K562 (cell line): ENCODE measurements around the gene HSP90AA1. TPM values are rescaled to one million over a fixed set of nuclear protein-coding genes. Genes with fewer than 3 reads are reported as not detected.
"Not testable (repeated sequence)": the region's sequence is repeated elsewhere in the genome, so short reads cannot be mapped to it uniquely, and the experiment has no call there.

Experiments
- ATAC-seq: fragments of 200-7000 bp; cut with Tn5 transposase; 3 replicates; pipeline ENCODE4 v1.9.1; 2020; ENCODE audit warnings: moderate library complexity
- BruUV-seq: library from RNA; stranded (reverse); fragments of 400-500 nt; replicated peaks from 2 replicates; lab custom pipeline; 2021; lab: Mats Ljungman, UMichigan
- CTCF ChIA-PET: fragments of 300-600 bp; formaldehyde crosslinking; extraction: SDS; loops from one replicate; lab custom pipeline; 2021; ENCODE audit warnings: low intra/inter-chr PET ratio; lab: Yijun Ruan, JAX
- POLR2A ChIA-PET: fragments of 300-600, 350-650 bp; sonication (Branson Sonifier 250); formaldehyde crosslinking; extraction: SDS; loops from one replicate; lab custom pipeline; 2021; ENCODE audit warnings: antibody characterized with exemption, inconsistent platforms; lab: Yijun Ruan, JAX
- DNase-seq, 4 experiments: peaks; one replicate each; pipeline versions ENCODE4 v3.0.0 to v3.0.0-alpha.2; 2011 to 2018; ENCODE audit warnings: low spot score in 3 of 4, mixed read lengths in 3 of 4; ENCODE audit errors: extremely low read depth in 1 of 4
- FAIRE-seq: peaks from 2 replicates; lab custom pipeline; 2011; peaks lifted over from hg19 to GRCh38; lab: Jason Lieb, UNC
- H2AFZ ChIP-seq: 2 replicates; pipeline ENCODE4 v1.6.0; 2011; ENCODE audit warnings: low read depth, low read length, control low read depth, inconsistent platforms
- H3K27ac ChIP-seq: fragments of 200-600 bp; 3 replicates; pipeline ENCODE4 v1.8.0; 2011; ENCODE audit warnings: low read depth, mild to moderate bottlenecking, control low read depth, inconsistent platforms, low read length, moderate library complexity, mixed read lengths; ENCODE audit errors: extremely low read depth
- H3K27me3 ChIP-seq, 2 experiments: fragments of 300-600 bp in 1 of 2; 2 replicates in 1 of 2; 3 replicates in 1 of 2; pipeline versions ENCODE4 v1.6.0 to v1.8.0; 2011; ENCODE audit warnings: inconsistent platforms in 2 of 2, low read length in 2 of 2, mild to moderate bottlenecking in 1 of 2, mixed read lengths in 1 of 2, moderate library complexity in 1 of 2; ENCODE audit not compliant: control insufficient read depth in 2 of 2, insufficient read depth in 2 of 2
- H3K36me3 ChIP-seq: fragments of 300-600 bp; 3 replicates; pipeline ENCODE4 v1.8.0; 2011; ENCODE audit warnings: mild to moderate bottlenecking, low read length, inconsistent platforms; ENCODE audit not compliant: control insufficient read depth, insufficient read depth
- H3K4me1 ChIP-seq, 2 experiments: fragments of 200-600 bp in 1 of 2; replicated peaks in 1 of 2; 2 replicates in 1 of 2; 3 replicates in 1 of 2; pipeline versions ENCODE4 v1.5.1 to v1.8.0; 2011; ENCODE audit warnings: inconsistent platforms in 2 of 2, low read length in 2 of 2, mild to moderate bottlenecking in 1 of 2, mixed read lengths in 1 of 2, moderate library complexity in 1 of 2; ENCODE audit not compliant: control insufficient read depth in 2 of 2, insufficient read depth in 2 of 2
- H3K4me2 ChIP-seq: 2 replicates; pipeline ENCODE4 v1.6.1; 2011; ENCODE audit warnings: low read length, control low read depth, inconsistent platforms, mixed read lengths; ENCODE audit not compliant: insufficient read depth
- H3K4me3 ChIP-seq: fragments of 200-600 bp; sonication (generic), shearing (Covaris generic); 2 replicates; pipeline ENCODE4 v1.5.1; 2016; ENCODE audit warnings: control low read depth, inconsistent platforms
- H3K79me2 ChIP-seq: fragments of 200-600 bp; 3 replicates; pipeline ENCODE4 v1.8.0; 2011; ENCODE audit warnings: low read length, inconsistent platforms; ENCODE audit not compliant: control insufficient read depth, insufficient read depth
- H3K9ac ChIP-seq, 2 experiments: 2 replicates each; pipeline versions ENCODE4 v1.6.0 to v1.6.1; 2011; ENCODE audit warnings: low read depth in 2 of 2, low read length in 2 of 2, control low read depth in 1 of 2, inconsistent platforms in 1 of 2, mild to moderate bottlenecking in 1 of 2, mixed read lengths in 1 of 2; ENCODE audit not compliant: insufficient read depth in 1 of 2
- H3K9me1 ChIP-seq: one replicate; pipeline ENCODE4 v1.6.0; 2011; ENCODE audit warnings: inconsistent platforms, mild to moderate bottlenecking, low read length, moderate library complexity; ENCODE audit not compliant: control insufficient read depth, insufficient read depth
- H3K9me3 ChIP-seq: replicated peaks from 2 replicates; pipeline ENCODE4 v1.5.1; 2011; ENCODE audit warnings: low read depth, low read length, inconsistent platforms; ENCODE audit not compliant: control insufficient read depth, insufficient read depth
- H4K20me1 ChIP-seq: replicated peaks from 2 replicates; pipeline ENCODE4 v1.6.1; 2011; ENCODE audit warnings: low read length, inconsistent platforms, mixed read lengths; ENCODE audit not compliant: control insufficient read depth, insufficient read depth
- DDX20 ChIP-seq: fragments of 450-650 bp; IDR thresholded peaks from 2 replicates; pipeline ENCODE4 v1.6.1; 2016; ENCODE audit warnings: missing genetic modification characterization, low read depth, mild to moderate bottlenecking, missing compliant biosample characterization, moderate library complexity
- L3MBTL2 ChIP-seq: fragments of 450-650 bp; IDR thresholded peaks from 2 replicates; pipeline ENCODE4 v1.6.1; 2016; ENCODE audit warnings: mild to moderate bottlenecking, moderate library complexity
- MCM2 ChIP-seq: fragments of 450-650 bp; IDR thresholded peaks from 2 replicates; pipeline ENCODE4 v1.6.1; 2017; ENCODE audit warnings: low read depth, mild to moderate bottlenecking
- NR4A1 ChIP-seq, 2 experiments: fragments of 250-450 bp in 1 of 2; fragments of 450-650 bp in 1 of 2; sonication (Bioruptor Pico) in 1 of 2; IDR thresholded peaks; 2 replicates each; pipeline versions ENCODE4 v1.4.0 to v1.6.1; 2016 to 2020; ENCODE audit warnings: mild to moderate bottlenecking in 2 of 2, missing compliant biosample characterization in 1 of 2, missing genetic modification characterization in 1 of 2, moderate library complexity in 1 of 2
- RBFOX2 ChIP-seq: fragments of 200-400 bp; formaldehyde crosslinking; IDR thresholded peaks from 2 replicates; pipeline ENCODE4 v1.6.1; 2017; ENCODE audit warnings: low read depth, mild to moderate bottlenecking, low read length, moderate library complexity
- ZNF143 ChIP-seq: sonication (generic); formaldehyde crosslinking; IDR thresholded peaks from 2 replicates; pipeline ENCODE4 v1.9.0; 2022; ENCODE audit warnings: mild to moderate bottlenecking, missing genetic modification reagents
- WGBS: fragments of 100-300 bp; shearing (Covaris generic); methylation state at CpG from one replicate; pipeline ENCODE4 v1.1.6; 2016; ENCODE audit warnings: low coverage, mixed read lengths; ENCODE audit not compliant: insufficient coverage; ENCODE audit errors: missing lambda C conversion rate; 5-methylcytosine and 5-hydroxymethylcytosine counted together
- in situ Hi-C: fragments of 300-500 bp; cut with MboI; formaldehyde crosslinking; loops from 4 replicates; pipeline ENCODE4 v1.15.0; 2018; ENCODE audit warnings: inconsistent platforms, mixed read lengths
- intact Hi-C: fragments of 100-400 bp; cut with micrococcal nuclease; formaldehyde crosslinking; loops from 2 replicates; pipeline ENCODE4 v1.14.2; 2022
- polyA plus RNA-seq, 8 experiments: library from polyadenylated mRNA; depleted of rRNA in 4 of 8; stranded (reverse) in 5 of 8; unstranded in 3 of 8; fragments of >200 nt; fragmentation: Nextera tagmentation in 2 of 8; fragmentation: Illumina TruSeq in 1 of 8; extraction: Ambion mirVana in 2 of 8; extraction: Trizol in 1 of 8; gene quantifications; 2 replicates each; pipeline versions ENCODE4 v1.2.1 to v1.2.3, GENCODE V29; 2011 to 2014; ENCODE audit warnings: inconsistent platforms in 1 of 8, missing spikeins in 1 of 8
- total RNA-seq, 7 experiments: library from RNA; depleted of rRNA in 6 of 7; stranded (reverse); fragments of >200 nt in 6 of 7; fragmentation: Illumina TruSeq in 2 of 7; extraction: Trizol in 2 of 7; gene quantifications; 2 replicates each; pipeline versions ENCODE4 v1.2.1 to v1.2.3, GENCODE V29; 2011 to 2021; ENCODE audit warnings: low replicate concordance in 1 of 7
- TF ChIP-seq, protein P1 (sequence below): fragments of 200-800 bp; sonication (Bioruptor generic); IDR thresholded peaks from 2 replicates; pipeline ENCODE4 v1.6.1; 2017; ENCODE audit warnings: missing genetic modification characterization, missing compliant biosample characterization
- TF ChIP-seq, protein P2 (sequence below), 2 experiments: IDR thresholded peaks; 2 replicates each; pipeline ENCODE4 v1.6.1; 2012; ENCODE audit warnings: improper control_type of control experiment in 2 of 2, low read depth in 2 of 2, low read length in 2 of 2, borderline replicate concordance in 1 of 2

Gene HSP90AA1
- total and polyA plus RNA-seq, 9 of the 15 experiments (the other 6 are each of a cell fraction or from before 2014, with no cell fraction given): 377 to 1,731 (median 879) TPM

DNA sequence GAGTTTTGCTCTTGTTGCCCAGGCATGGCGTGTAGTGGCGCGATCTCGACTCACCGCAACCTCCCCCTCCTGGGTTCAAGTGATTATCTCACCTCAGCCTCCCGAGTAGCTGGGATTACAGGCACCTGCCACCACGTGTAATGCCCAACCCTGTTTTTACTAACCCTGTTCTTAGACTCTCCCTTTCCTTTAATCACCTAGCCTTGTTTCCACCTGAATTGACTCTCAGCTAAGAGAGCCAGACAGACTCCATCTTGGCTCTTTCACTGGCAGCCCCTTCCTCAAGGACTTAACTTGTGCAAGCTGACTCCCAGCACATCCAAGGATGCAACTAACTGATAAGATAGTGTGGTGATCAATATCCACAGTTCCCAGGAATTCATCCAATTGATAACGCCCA is 22.3 kb downstream of the HSP90AA1 start (continued):
- TF ChIP-seq NR4A1 (CRISPR knock-in tag; IDR thresholded peaks at IDR 0.05): not testable (repeated sequence)
- TF ChIP-seq NR4A1 (tag; IDR thresholded peaks at IDR 0.05) (0 out of 2 replicates have a peak, but pooled peaks have one; percentile 59), DDX20 (tag) (peak; percentile 41; the same call in 1 of the 2 replicates)

DNA sequence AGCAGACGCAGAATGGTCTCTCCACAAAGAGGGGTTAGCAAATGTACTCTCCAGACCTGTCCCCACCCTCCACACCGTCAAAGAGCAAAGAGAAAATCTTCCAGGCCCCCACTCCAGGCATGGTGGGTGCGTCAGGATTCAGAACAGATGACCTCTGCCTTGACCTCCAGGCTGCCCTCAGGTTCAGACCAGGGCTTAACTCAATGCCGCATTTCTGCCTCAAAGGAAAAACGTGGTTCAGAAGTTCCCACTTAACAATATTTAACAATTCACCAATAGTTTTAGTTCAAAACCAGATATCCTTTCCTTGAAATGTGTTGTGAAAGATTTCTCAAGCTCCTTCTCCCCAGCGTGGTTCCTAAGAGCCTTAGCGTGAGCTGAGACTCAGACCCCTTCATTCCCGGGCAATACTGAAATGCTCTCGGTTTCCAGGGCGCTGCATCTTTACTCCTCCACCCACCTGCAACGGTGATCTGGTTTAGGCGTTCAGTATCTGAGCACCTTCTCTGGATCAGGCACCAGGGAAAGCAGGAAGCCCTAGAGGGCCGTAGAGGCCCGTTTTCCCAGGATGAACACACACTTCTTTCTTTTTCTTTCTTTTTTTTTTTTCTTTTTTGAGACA is 22.9 kb downstream of the HSP90AA1 start:
- Histone ChIP-seq H2AFZ (peak overlapping the region; percentile 88), H3K9me1 (no peaks in the 10 kb centered on the region), H3K27me3 (no peaks in the 10 kb centered on the region), H3K27ac (peak overlapping the region; percentile 45), H4K20me1 (no peaks in the 10 kb centered on the region), H3K4me2 (peak overlapping the region; percentile 43), H3K36me3 (no peaks in the 10 kb centered on the region), H3K9ac (peak overlapping the region; percentile 32 to 80; a peak in 3 of 4 replicates), H3K4me3 (no peak overlapping the region), H3K4me1 (peaks cover 6 to 12% of the 10 kb centered on the region in 2 experiments; a peak in 3 of 5 replicates), H3K79me2 (no peaks in the 10 kb centered on the region), H3K9me3 (no peaks in the 10 kb centered on the region)
- ATAC-seq: peak; percentile 38
- FAIRE-seq: no peak
- DNase-seq: no peak
- in situ Hi-C loops (loop anchor here (10.0 kb wide), 1 partner anchor 251 kb away; the partner anchor contains the start of gene ZNF839), intact Hi-C loops (loop anchor here (1.0 to 2.0 kb wide), 2 partner anchors 25 to 32 kb away; no protein-coding TSS in a partner anchor)
- WGBS: 26% methylated on average over 11 of the region's 14 CpGs
- BruUV-seq: no TSS peak
- POLR2A ChIA-PET: interaction anchor here (0.6 to 3.3 kb wide), 5 partner anchors 9 to 21 kb away, joined by 3 to 17 read pairs (median 4); partner anchors contain the start of gene HSP90AA1
- TF ChIP-seq RBFOX2 (0 out of 2 replicates have a peak, but pooled peaks have one; percentile 8), L3MBTL2 (peak; percentile 47; the same call in 1 of the 2 replicates), MCM2 (no peak), ZNF143 (CRISPR knock-in tag) (no peak)
- TF ChIP-seq, protein P1, sequence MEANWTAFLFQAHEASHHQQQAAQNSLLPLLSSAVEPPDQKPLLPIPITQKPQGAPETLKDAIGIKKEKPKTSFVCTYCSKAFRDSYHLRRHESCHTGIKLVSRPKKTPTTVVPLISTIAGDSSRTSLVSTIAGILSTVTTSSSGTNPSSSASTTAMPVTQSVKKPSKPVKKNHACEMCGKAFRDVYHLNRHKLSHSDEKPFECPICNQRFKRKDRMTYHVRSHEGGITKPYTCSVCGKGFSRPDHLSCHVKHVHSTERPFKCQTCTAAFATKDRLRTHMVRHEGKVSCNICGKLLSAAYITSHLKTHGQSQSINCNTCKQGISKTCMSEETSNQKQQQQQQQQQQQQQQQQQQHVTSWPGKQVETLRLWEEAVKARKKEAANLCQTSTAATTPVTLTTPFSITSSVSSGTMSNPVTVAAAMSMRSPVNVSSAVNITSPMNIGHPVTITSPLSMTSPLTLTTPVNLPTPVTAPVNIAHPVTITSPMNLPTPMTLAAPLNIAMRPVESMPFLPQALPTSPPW (CRISPR knock-in tag): 0 out of 2 replicates have a peak, but pooled peaks have one; percentile 1
- TF ChIP-seq, protein P2, sequence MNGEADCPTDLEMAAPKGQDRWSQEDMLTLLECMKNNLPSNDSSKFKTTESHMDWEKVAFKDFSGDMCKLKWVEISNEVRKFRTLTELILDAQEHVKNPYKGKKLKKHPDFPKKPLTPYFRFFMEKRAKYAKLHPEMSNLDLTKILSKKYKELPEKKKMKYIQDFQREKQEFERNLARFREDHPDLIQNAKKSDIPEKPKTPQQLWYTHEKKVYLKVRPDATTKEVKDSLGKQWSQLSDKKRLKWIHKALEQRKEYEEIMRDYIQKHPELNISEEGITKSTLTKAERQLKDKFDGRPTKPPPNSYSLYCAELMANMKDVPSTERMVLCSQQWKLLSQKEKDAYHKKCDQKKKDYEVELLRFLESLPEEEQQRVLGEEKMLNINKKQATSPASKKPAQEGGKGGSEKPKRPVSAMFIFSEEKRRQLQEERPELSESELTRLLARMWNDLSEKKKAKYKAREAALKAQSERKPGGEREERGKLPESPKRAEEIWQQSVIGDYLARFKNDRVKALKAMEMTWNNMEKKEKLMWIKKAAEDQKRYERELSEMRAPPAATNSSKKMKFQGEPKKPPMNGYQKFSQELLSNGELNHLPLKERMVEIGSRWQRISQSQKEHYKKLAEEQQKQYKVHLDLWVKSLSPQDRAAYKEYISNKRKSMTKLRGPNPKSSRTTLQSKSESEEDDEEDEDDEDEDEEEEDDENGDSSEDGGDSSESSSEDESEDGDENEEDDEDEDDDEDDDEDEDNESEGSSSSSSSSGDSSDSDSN (IDR thresholded peaks at IDR 0.05; ENCODE audit: borderline replicate concordance in 1 of 2, low read depth in 2 of 2, low read length in 2 of 2): no peak
- CTCF ChIA-PET: interaction anchor here (1.8 kb wide), 1 partner anchor 32 kb away, joined by 12 read pairs; no protein-coding TSS in a partner anchor
